Measurements from ENCODE around the gene SCG5.

Gene SCG5

DNA sequence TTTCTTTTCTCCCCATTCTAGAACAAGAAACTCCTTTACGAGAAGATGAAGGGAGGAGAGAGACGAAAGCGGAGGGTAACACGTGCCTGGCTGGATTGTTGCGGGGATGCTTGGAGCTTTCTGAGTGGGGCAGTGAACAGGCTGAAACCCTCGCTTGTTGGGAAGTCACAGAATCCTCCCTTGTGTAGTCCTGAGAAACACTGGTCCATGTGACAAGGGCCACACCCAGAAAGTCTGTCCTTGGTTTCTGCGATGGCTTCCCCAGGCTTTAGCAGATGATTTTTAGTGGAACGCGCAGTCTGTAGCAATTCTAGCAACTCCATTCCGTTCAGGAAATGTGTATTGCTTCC lies 50.2 kb downstream of the SCG5 start:
- no peak for DNase-seq (ENCODE audit: low read depth in 2 of 2)

DNA sequence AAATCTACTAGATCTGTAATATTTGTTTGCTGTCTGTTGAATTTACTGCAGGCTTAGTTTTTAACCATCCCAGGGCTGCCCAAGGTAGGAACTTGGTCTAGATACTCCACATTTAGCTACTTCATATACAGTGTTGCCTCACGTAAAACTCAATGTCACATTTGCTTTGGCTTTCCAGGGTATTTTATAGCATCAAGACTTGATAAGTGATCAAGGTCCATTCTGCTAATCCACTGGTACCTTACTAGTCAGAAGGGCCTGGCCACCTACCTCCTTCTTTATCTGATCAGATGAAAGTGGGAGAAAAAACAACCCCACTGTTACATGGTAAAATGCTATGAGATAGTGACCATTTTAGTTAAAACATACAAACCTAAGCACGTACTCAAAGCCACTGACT lies 50.8 kb downstream of the SCG5 start:
- no peak for DNase-seq (ENCODE audit: low read depth in 2 of 2)

GRCh38 chr15:32694222-32694983 lies 52.9 kb downstream of the SCG5 start:
- no peak for DNase-seq (ENCODE audit: low read depth in 2 of 2)

GRCh38 chr15:32698773-32699390 lies 57.4 kb downstream of the SCG5 start:
- no peak for DNase-seq (ENCODE audit: low read depth in 2 of 2)

DNA sequence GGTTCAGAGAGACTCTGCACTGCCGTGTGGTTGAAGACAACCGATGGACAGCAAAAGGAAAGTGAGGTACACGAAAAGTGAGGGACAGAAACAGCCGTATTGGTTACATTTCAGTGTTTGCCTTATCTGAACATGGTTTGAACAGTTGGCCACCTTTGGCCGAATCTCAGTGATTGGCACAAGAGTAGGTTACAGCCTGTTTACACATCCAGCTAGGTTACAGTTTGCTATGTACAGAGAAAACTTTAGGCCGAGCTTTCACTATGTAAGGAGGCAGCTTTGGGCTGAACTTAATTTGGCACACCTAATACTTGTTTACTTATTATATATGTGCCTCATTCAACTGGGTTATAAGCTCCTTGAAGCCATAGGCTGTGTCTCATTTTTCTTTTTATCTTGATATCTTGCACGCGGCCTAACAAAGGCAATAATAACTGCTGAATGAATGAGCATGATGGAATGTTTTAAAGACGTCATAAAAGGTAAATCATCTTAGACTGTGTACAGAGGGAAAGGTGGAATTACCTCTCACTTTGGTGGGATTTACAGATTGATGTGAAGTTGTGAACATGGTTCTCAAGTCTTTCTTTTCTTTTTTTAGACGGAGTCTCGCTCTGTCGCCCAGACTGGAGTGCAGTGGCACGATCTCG lies 59.1 kb downstream of the SCG5 start:
- no peak for DNase-seq (ENCODE audit: low read depth in 2 of 2)

DNA sequence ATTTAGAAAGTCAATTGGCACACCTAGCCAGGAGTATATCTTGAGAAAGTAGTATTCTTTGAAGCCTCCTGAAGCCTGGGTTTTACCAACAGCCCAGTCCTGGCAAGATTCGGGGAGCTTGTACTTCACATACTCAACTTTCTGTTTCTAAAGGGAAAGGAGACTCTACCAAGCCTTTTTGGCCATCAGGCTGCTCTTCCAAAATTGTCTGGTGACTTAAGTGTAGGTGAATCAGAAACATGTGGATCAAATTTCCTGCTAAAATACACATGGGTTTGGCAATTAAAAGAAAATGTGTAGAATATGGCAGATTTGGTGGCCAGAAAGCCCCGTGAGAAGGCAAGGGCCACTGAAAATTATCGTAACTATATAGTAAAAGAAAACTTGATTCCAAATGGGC lies 60.4 kb downstream of the SCG5 start:
- no peak for DNase-seq (ENCODE audit: low read depth in 2 of 2)

GRCh38 chr15:32704395-32704981 lies 63.0 kb downstream of the SCG5 start:
- no peak for DNase-seq (ENCODE audit: low read depth in 2 of 2)

DNA sequence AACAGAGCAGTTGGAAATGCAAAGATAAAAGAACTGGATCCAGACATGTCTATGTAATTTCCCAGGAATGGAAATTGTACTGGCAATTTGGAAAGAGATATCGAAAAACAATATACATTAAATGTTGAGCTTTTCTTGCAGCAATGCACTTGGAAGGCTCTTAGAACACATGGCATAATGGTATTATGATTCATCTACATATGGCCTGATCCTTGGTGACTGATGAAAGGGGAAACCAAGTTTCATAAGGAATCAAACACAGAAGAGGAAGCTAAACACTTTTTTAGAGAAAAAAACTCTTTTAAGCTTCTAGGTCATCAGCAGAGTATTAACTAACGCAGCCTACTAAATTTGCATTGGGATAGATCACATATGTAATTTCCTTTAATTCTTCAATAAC lies 63.9 kb downstream of the SCG5 start:
- no peak for DNase-seq (ENCODE audit: low read depth in 2 of 2)

DNA sequence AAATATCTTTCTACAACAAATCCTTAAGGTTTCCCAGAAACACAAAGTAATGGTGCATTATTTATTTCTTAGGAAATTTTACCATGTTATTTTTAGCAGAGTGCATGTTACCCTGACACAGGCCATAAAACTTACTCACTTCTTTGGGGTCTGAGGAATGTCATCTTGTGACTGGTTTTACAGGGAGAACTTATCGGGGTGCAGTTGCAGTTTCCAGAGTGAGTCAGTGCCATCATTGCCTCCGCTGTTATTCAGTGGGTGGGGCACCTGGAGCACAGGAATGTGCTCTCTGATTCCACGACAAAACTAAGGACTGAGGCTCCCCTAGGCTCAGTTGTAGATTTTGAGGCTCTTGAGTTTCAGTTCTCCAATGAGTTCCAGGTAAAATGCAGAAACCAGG lies 65.2 kb downstream of the SCG5 start:
- DNase-seq (ENCODE audit: low read depth in 2 of 2): no peak

GRCh38 chr15:32707436-32707835 lies 65.9 kb downstream of the SCG5 start:
- no peak for DNase-seq (ENCODE audit: low read depth in 2 of 2)

- no peak for DNase-seq (ENCODE audit: low read depth in 2 of 2)
Observed at GRCh38 chr15:32709295-32710033, 68.0 kb downstream of the SCG5 start.

GRCh38 chr15:32715276-32715675 lies 73.8 kb downstream of the SCG5 start:
- DNase-seq (ENCODE audit: low read depth in 2 of 2): no peak

- DNase-seq (ENCODE audit: low read depth in 2 of 2): no peak
Observed at GRCh38 chr15:32716216-32716914, 74.9 kb downstream of the SCG5 start.

- DNase-seq (ENCODE audit: low read depth in 2 of 2): no peak
Observed at GRCh38 chr15:32716915-32717425, 75.5 kb downstream of the SCG5 start.

DNA sequence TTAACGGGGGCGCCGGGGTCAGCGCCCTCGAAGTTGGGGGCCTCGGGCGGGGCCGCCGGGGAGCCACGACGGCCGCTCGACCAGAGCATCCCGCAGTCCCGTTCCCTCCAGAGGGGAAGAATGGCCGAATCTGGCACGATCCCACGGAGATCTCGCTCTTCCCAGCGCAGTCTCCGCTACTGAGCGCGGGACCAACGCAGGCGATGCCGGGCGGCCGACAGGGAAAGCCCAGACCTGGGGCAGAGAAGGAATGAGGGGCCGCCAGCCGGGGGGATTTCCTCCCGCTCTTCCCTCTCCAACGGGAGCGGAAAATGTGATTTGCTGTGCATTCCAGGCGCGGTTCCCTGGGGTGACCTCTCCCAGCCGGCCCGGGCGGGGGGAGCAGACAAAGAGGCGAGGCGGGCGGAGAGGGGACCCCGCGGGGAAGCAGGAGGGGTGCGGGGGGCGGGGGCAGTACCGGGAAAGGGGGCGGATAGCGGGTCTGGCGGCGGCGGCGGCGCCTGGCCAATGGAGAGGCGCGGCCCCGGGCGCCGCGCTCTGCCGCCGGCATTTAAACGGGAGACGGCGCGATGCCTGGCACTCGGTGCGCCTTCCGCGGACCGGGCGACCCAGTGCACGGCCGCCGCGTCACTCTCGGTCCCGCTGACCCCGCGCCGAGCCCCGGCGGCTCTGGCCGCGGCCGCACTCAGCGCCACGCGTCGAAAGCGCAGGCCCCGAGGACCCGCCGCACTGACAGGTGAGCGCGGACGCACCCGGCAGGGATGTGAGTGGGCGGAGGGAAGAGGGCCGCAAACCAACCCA lies 76.1 kb downstream of the SCG5 start, which contains the start of gene GREM1:
Gene GREM1 (plus strand): TSS at position 579 of the 801 bp plus-strand sequence. CDS start 12,687 bp downstream, outside the sequence.
- DNase-seq (ENCODE audit: low read depth in 2 of 2): no peak

DNA sequence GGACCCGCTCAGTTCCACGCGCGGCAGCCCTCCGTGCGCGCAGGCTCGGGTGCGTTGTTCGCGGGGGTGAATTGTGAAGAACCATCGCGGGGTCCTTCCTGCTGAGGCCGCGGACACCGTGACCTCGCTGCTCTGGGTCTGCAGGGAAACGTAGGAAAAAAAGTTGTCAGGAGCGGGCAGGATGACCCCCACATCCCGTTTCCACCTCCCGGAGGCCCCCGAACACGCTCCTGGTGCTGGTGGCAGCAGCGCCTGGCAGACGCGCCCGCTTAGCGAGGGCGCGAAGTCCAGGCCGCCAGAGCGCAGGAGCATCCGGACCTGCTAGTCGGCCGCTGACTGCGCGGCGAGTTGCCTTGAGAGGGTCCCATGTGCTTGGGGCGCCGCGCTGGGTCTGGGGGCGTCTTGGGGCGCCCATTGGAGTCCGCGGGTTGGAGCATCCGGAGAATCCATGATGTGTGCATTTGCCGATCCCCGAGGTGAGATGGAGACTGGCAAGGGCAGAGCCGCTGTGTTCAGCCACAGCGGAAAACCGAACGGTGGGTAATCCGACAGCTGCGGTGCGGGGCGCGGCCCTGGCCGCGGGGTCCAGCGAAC lies 76.8 kb downstream of the SCG5 start:
- DNase-seq (ENCODE audit: low read depth in 2 of 2): no peak

GRCh38 chr15:32718821-32719716 lies 77.6 kb downstream of the SCG5 start:
- DNase-seq (ENCODE audit: low read depth in 2 of 2): no peak

GRCh38 chr15:32721596-32721995 lies 80.1 kb downstream of the SCG5 start:
- DNase-seq (ENCODE audit: low read depth in 2 of 2): no peak

- no peak for DNase-seq (ENCODE audit: low read depth in 2 of 2)
Observed at GRCh38 chr15:32722136-32722535, 80.6 kb downstream of the SCG5 start.

All from stimulated activated CD4-positive, alpha-beta T cell treated with anti-CD3 and anti-CD28 coated beads, Interleukin-12 subunit alpha, Interleukin-12 subunit beta, amount 100 ng/mL, for 24 hours (primary cell).